Measurements from ENCODE around the gene C19orf18.
A peak's percentile ranks its signal among the peaks of the same experiment; 100 is the strongest.
"Not testable (repeated sequence)": the region's sequence is repeated elsewhere in the genome, so short reads cannot be mapped to it uniquely, and the experiment has no call there.

C19orf18 gene

GRCh38 chr19:57974434-57974833 lies at the start of gene C19orf18:
TSS of gene C19orf18 (minus strand) at chr19:57974534. CDS start at chr19:57974432, 102 bp downstream.
- no peak for DNase-seq (ENCODE audit: low read depth in 2 of 2)

DNA sequence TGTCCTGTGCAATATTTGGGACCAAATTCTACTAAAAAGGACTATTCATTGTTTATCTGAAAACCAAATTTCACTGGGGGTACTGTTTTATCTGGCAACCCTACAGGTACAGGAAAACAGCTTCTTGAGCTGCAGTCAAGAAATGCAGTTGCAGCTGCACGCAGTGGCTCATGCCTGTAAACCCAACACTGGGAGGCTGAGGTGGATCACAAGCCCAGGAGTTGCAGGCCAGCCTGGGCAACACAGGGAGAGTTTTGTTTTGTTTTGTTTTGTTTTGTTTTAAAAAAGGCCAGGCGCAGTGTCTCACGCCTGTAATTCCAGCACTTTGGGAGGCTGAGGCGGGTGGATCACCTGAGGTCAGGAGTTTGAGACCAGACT lies 47.9 kb upstream of the C19orf18 start:
- no peak for DNase-seq (ENCODE audit: low read depth in 2 of 2)

DNA sequence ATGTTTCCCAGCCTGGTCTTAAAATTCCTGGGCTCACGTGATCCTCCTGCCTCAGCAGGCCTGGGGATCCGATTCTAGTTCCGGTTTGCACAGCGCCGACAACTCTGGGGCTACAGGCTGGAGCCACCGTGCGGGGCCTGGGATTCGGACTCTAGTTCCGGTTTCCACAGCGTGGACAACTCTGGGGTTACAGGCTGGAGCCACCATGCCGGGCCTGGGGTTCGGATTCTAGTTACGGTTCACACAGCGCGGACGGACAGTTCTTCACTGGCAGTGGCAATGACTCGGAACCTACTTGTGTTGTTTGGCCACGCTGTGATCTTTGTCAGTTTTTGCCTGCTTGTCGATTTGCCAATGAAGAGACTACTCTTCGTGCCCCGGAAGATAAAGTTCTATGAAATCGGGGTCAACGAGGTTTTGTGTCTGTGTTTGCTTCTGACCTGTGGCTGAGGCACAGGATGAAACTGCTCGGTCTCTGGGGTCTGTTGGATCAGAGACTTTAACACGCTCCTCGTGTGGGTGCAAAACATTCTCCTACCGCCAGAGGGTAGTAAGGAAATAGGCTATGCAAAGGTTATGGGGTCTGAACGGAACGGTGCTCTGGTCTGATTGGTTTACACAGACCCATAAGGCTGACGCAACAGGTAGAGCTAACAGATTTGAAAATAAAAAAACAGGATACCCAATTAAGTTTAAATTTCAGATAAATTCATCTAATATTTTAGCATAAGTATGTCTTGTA lies 47.4 kb upstream of the C19orf18 start:
- no peak for DNase-seq (ENCODE audit: low read depth in 2 of 2)

- DNase-seq (ENCODE audit: low read depth in 2 of 2) = no peak
Measured at GRCh38 chr19:58020129-58020528, 45.8 kb upstream of the C19orf18 start.

DNA sequence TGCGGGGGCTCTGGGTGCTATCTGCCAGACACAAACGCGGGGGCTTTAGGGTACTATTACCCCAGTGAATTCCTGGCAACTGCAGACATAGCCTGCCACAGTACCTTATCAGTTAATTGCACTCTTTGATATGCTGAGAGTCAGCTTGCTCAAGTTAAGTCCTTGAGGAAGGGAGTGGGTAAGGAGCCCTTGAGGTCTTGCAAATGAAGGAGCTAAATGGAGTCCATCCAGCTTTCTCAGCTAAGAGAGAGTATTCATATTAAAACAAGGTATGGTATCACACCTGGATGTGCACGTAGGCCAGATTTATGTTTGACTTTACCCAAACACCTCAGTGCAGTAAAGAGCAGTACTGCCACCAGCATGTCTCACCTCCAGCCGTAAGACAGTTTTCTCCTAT lies 39.8 kb upstream of the C19orf18 start:
- no peak for DNase-seq (ENCODE audit: low read depth in 2 of 2)

DNA sequence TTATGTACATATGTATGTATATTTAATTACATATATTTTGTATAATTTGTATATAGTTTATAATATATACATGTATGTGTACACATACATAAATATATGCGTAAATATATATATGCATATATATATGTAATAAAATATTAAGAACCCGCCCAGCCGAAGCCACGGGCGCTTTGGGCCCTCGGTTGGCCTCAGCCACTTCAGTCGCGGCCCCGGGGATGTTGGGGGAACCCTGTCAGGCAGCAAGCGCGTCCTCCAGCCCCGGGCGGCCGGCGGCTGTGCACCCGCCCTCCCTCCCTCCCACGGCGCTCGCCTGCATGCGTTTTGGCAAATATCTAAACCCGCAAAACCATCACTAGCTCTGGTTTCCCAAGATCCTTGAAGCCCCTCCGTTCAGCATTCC lies 36.2 kb upstream of the C19orf18 start:
- DNase-seq (ENCODE audit: low read depth in 2 of 2) = no peak

DNA sequence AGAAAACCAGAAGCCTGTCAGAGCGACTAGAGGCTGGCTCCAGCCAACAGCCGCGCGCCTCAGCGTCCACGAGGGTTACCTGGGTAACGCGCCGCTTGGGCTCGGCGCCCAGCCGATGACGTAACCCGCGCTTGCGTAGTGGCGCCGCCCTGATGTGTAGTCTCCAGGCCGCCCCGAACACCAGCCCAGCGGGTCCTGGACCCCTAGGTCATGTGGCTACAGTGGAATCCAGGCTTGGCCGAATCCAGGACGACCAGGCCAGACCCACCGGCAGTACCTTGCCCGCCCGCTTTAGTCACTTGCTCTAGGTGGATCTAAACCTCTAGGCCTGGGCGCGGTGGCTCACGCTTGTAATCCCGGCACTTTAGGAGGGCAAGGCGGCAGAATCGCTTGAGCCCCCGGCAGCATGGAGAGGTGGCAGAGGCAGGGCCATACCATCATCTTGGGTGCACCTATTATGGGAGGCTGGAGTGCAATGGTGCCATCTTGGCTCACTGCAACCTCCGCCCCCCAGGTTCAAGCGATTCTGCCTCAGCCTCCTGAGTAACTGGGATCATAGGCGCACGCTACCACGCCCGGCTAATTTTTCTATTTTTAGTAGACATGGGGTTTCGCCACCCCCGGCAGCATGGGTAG lies 35.5 kb upstream of the C19orf18 start:
- peak; percentile 50 for DNase-seq (ENCODE audit: low read depth in 2 of 2)

DNA sequence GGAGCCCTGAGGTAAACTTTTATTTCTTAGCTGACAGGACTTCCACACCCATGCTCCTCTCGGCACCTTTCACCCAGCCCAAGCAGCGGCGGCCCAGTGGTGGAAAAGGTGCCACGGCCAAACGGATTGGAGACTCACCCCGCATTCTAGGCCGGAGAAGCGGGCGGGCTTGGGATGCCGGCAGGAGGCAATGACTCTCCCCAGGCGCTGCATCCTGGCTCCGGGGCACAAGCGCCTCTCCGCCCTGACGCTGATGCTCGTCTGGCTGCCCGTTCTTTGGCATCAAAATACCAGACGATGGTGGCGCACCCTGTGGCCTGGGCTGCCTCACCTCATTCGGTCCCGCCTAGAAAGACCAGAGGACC lies 34.9 kb upstream of the C19orf18 start:
- DNase-seq (ENCODE audit: low read depth in 2 of 2) = no peak

GRCh38 chr19:58008877-58009276 lies 34.5 kb upstream of the C19orf18 start:
- not testable (repeated sequence) for DNase-seq (ENCODE audit: low read depth in 2 of 2)

DNA sequence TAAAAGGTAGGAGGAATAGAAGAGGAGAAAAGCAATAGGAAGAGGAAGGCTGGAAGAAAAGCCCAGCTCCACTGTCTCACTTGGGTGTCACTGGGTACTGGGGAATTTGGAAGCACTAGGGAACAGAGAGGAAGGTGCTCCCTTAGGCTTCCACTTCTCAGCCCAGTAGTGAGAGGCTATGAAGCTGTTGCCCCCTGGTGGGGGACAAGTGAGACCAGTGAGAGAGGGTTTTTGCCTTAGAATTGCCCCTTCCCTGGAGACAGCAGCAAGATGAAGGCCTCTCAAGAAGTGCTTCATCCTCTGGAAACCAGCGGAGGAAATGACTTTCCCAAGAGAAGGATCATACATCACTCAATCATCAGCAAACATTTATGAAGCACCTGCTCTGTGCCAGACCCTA lies 33.0 kb upstream of the C19orf18 start:
- DNase-seq (ENCODE audit: low read depth in 2 of 2) = no peak

DNA sequence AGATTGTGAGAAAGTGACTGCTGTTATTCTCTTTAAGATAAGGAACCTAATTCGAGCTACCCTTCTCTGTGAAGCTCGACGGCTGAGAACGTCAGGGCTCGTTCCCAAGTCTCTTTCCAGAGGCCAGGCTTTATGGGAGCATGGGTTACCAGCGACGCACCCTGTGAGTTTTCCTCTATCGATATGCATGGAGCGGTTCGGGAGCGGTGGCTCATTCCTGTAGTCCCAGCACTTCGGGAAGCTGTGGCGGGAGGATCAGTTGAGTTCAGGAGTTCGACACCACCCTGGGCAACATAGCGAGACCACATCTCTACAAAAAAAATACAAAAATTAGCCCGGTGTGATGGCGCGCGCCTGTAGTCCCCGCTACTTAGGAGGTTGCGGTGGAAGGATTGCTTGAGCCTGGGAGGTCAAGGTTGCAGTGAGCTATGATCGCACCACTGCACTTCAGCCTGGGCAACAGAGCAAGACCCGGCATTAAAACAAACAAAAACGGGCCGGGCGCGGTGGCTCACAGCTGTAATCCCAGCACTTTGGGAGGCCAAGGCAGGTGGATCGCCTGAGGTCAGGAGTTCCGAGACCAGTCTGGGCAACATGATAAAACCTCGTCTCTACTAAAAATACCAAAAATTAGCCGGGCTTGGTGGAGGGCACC lies 29.0 kb upstream of the C19orf18 start:
- DNase-seq (ENCODE audit: low read depth in 2 of 2) = no peak

GRCh38 chr19:58002384-58003173 lies 28.2 kb upstream of the C19orf18 start, which contains the start of gene ZNF606:
TSS of gene ZNF606 (minus strand) at chr19:58002820. CDS start at chr19:58001319, 1,501 bp downstream.
- DNase-seq (ENCODE audit: low read depth in 2 of 2) = peak; percentile 58 to 65

- no peak for DNase-seq (ENCODE audit: low read depth in 2 of 2)
Measured at GRCh38 chr19:58001895-58002369, 27.6 kb upstream of the C19orf18 start.

DNA sequence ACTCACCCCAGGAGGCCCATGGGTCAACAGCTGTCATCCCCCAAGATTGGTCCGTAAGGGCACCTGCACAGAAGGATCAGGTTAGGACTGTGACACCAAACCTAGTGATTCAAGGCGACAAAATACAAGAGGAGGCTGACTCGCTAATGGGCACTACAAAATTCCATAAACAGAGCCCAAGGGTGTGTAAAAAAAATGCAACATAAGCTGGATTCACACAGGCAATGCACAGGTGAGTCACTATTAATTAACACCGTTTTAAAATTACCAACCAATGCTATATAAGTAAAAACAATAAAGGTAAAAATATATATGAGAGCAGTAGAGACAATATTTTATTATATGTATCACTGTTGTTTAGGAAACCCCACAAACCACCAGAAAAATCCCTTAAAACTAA lies 26.3 kb upstream of the C19orf18 start:
- no peak for DNase-seq (ENCODE audit: low read depth in 2 of 2)

- DNase-seq (ENCODE audit: low read depth in 2 of 2) = no peak
Measured at GRCh38 chr19:57992841-57993240, 18.5 kb upstream of the C19orf18 start.

DNA sequence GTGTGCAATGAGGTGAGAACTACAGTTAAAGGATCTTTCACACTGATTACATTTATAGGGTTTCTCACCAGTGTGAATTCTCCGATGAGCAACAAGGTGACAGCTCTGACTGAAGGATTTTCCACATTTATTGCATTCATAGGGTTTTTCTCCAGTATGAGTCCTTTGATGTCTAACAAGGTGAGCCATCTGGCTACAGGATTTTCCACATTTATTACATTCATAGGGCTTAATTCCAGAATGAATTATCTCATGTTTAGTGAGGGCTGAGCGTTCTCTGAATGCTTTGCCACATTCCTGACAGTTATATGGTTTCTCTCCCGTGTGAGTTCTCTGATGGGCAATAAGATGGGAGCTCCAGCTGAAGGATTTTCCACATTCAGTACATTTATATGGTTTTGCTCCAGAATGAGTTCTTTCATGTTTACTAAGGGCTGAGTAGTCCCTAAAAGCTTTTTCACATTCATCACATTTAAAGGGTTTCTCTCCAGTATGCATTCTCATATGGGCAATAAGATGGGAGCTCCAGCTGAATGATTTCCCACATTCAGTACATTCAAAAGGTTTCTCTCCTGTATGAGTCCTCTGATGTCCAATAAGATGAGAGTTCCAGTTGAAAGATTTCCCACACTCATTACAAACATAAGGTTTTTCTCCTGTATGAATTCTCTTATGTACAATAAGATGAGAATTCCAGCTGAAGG lies 4.4 kb upstream of the C19orf18 start:
- no peak for DNase-seq (ENCODE audit: low read depth in 2 of 2)

GRCh38 chr19:57964761-57965160 lies 9.6 kb downstream of the C19orf18 start:
- DNase-seq (ENCODE audit: low read depth in 2 of 2) = no peak

DNA sequence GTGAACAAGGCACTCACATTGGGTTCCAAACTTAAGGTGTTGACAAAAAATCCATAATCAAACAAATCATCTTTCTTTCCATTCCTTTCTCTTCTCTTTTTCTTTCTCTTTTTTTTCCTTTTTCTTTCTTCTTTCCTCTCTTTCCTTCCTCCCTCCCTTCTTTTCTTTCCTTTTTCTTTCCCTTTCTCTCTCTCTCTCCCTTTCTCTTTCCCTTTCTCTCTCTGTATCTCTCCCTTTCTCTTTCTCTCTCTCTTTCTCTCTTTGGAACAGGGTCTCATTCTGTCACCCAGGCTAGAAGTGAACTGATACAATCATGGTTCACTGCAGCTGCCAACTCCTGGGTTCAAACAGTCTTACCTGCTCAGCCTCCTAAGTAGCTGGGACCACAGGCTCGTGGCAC lies 12.5 kb downstream of the C19orf18 start:
- no peak for DNase-seq (ENCODE audit: low read depth in 2 of 2)

- DNase-seq (ENCODE audit: low read depth in 2 of 2) = no peak
Measured at GRCh38 chr19:57954996-57955395, 19.3 kb downstream of the C19orf18 start.

- no peak for DNase-seq (ENCODE audit: low read depth in 2 of 2)
Measured at GRCh38 chr19:57949702-57950101, 24.6 kb downstream of the C19orf18 start.

DNA sequence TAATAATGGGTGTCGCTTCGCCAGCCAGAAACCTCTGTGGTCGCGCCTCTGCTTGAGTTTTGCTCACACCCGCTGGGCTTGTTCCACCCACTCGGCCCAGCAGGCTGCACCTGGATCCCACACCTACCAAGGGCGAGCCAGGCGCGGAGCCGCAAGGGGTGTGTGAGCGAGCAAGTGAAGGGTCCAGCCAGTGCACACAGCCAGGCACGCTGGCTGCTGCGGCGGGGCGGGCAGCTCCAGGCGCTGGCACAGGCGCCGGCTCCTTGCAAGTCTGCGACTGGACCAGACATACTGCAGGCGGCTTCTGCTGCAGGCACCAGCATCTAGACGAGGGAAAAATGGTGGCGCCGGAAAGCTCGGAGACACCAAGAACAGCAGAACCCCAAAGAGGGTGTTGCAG lies 25.0 kb downstream of the C19orf18 start:
- no peak for DNase-seq (ENCODE audit: low read depth in 2 of 2)

Measured in fibroblast of skin of left biceps (primary cell).